ENCODE measurements around the gene MKRN2OS. TPM values are rescaled to one million over a fixed set of nuclear protein-coding genes. Genes with fewer than 3 reads are reported as not detected.
A peak's percentile ranks its signal among the peaks of the same experiment; 100 is the strongest.
"Not testable (repeated sequence)": the region's sequence is repeated elsewhere in the genome, so short reads cannot be mapped to it uniquely, and the experiment has no call there.

MKRN2OS gene
- total RNA-seq, 1 donor from 2014 or later, result not detected

- TF ChIP-seq CTCF (IDR thresholded peaks at IDR 0.05), result no peak
- H3K4me3 ChIP-seq, result no peak overlapping the region
- no peaks in the 10 kb centered on the region for H3K36me3 ChIP-seq
- no peaks in the 10 kb centered on the region for H3K27me3 ChIP-seq
- H3K9me3 ChIP-seq, result no peaks in the 10 kb centered on the region
- H3K4me1 ChIP-seq, result no peaks in the 10 kb centered on the region
- DNase-seq (ENCODE audit: low spot score in 2 of 2), result no peak
- H3K27ac ChIP-seq, result no peak overlapping the region
- intact Hi-C loops (cut with DNase I), result no loop called here
Measured at GRCh38 chr3:12544652-12545472, 437 bp downstream of the MKRN2OS start.

GRCh38 chr3:12543497-12543896 lies 1.8 kb downstream of the MKRN2OS start:
- H3K27me3 ChIP-seq; H3K9me3 ChIP-seq; intact Hi-C loops (cut with DNase I); H3K4me1 ChIP-seq; H3K36me3 ChIP-seq; H3K4me3 ChIP-seq; DNase-seq (ENCODE audit: low spot score in 2 of 2); H3K27ac ChIP-seq: not testable (repeated sequence)

GRCh38 chr3:12541625-12542024 lies 3.7 kb downstream of the MKRN2OS start:
- Histone ChIP-seq H3K4me1 (no peaks in the 10 kb centered on the region), H3K36me3 (no peaks in the 10 kb centered on the region), H3K27me3 (no peaks in the 10 kb centered on the region), H3K9me3 (no peaks in the 10 kb centered on the region), H3K4me3 (no peak overlapping the region), H3K27ac (no peak overlapping the region)
- no peak for DNase-seq (ENCODE audit: low spot score in 2 of 2)
- TF ChIP-seq CTCF (IDR thresholded peaks at IDR 0.05), result peak in 1 of 3 experiments; percentile 36
- intact Hi-C loops (cut with DNase I), result no loop called here

- Histone ChIP-seq H3K4me1 (no peaks in the 10 kb centered on the region), H3K4me3 (no peak overlapping the region), H3K36me3 (peaks cover 6 to 8% of the 10 kb centered on the region in 2 donors), H3K27ac (no peak overlapping the region), H3K9me3 (no peaks in the 10 kb centered on the region), H3K27me3 (no peaks in the 10 kb centered on the region)
- DNase-seq (ENCODE audit: low spot score in 2 of 2), result no peak
- TF ChIP-seq CTCF (IDR thresholded peaks at IDR 0.05), result no peak
- intact Hi-C loops (cut with DNase I), result no loop called here
Measured at GRCh38 chr3:12536423-12536822, 8.9 kb downstream of the MKRN2OS start.

GRCh38 chr3:12532182-12532581 lies 13.1 kb downstream of the MKRN2OS start:
- intact Hi-C loops (cut with DNase I), result no loop called here
- no peaks in the 10 kb centered on the region for H3K4me1 ChIP-seq
- no peak overlapping the region for H3K4me3 ChIP-seq
- no peak overlapping the region for H3K27ac ChIP-seq
- H3K9me3 ChIP-seq, result no peaks in the 10 kb centered on the region
- no peak for DNase-seq (ENCODE audit: low spot score in 2 of 2)
- H3K27me3 ChIP-seq, result no peaks in the 10 kb centered on the region
- H3K36me3 ChIP-seq, result peaks cover 17 to 24% of the 10 kb centered on the region in 2 donors
- TF ChIP-seq CTCF (IDR thresholded peaks at IDR 0.05), result no peak

GRCh38 chr3:12527757-12528143 lies 17.5 kb downstream of the MKRN2OS start:
- H3K4me1 ChIP-seq, result no peaks in the 10 kb centered on the region
- H3K9me3 ChIP-seq, result no peaks in the 10 kb centered on the region
- no peak for TF ChIP-seq CTCF (IDR thresholded peaks at IDR 0.05)
- H3K27ac ChIP-seq, result no peak overlapping the region
- DNase-seq (ENCODE audit: low spot score in 2 of 2), result no peak
- peaks cover 17 to 27% of the 10 kb centered on the region in 2 donors for H3K36me3 ChIP-seq
- no peak overlapping the region for H3K4me3 ChIP-seq
- no peaks in the 10 kb centered on the region for H3K27me3 ChIP-seq
- intact Hi-C loops (cut with DNase I), result no loop called here

Measured in ascending aorta (tissue), 2 donors.